Measurements from ENCODE around the gene NUP62.

The NUP62 gene

DNA sequence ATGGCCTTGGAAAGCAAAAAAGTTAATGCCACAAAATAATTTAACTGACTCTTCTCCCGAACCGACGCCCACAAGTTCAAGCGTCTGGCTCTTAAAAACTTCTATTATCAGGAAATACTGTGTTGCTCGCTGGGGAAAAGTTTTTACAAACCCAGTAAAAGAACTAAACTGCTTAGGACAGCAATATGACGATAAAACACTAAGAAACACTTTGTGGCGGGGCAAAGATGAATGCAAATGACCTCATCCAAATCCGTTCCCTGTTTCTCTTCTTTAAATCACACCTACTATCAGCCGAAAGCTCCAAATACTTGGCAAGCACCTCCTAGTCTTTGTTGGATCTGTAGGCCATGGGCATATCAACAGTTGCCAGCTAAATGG, 26.8 kb upstream of the NUP62 start:
- Histone ChIP-seq H3K4me3 (ENCODE audit: low read depth, low read length) (no peak overlapping the region), H3K27me3 (ENCODE audit: control insufficient read depth, insufficient read depth, low read length) (no peaks in the 10 kb centered on the region), H3K36me3 (ENCODE audit: control insufficient read depth, insufficient read depth, low read length) (no peaks in the 10 kb centered on the region), H3K9ac (no peak overlapping the region), H3K79me2 (no peaks in the 10 kb centered on the region), H2AFZ (no peak overlapping the region), H3K9me3 (ENCODE audit: control insufficient read depth, low read length) (no peaks in the 10 kb centered on the region), H3K27ac (no peak overlapping the region), H3K4me2 (ENCODE audit: low read length) (no peak overlapping the region), H3K4me1 (no peaks in the 10 kb centered on the region)
- TF ChIP-seq, protein P1, sequence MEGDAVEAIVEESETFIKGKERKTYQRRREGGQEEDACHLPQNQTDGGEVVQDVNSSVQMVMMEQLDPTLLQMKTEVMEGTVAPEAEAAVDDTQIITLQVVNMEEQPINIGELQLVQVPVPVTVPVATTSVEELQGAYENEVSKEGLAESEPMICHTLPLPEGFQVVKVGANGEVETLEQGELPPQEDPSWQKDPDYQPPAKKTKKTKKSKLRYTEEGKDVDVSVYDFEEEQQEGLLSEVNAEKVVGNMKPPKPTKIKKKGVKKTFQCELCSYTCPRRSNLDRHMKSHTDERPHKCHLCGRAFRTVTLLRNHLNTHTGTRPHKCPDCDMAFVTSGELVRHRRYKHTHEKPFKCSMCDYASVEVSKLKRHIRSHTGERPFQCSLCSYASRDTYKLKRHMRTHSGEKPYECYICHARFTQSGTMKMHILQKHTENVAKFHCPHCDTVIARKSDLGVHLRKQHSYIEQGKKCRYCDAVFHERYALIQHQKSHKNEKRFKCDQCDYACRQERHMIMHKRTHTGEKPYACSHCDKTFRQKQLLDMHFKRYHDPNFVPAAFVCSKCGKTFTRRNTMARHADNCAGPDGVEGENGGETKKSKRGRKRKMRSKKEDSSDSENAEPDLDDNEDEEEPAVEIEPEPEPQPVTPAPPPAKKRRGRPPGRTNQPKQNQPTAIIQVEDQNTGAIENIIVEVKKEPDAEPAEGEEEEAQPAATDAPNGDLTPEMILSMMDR (IDR thresholded peaks at IDR 0.05): no peak

DNA sequence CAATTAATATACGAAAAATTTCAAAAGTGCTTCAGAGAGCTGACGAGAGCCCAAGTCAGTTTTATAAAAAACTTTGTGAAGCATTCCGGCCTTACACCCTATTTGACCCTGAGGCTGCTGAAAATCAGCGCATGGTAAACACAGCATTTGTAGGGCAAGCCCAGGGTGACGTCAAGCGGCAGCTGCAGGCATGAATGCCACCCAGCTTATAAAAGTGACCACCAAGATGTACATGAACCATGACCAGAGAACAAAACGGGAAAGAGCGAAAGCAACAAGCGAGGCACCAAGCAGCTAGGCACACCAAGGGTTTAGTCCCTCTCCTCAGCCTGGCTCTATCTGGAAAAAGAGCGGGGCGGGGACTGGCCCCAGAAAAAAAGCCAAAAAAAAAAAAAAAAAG, 25.6 kb upstream of the NUP62 start:
- H3K27me3 ChIP-seq (ENCODE audit: control insufficient read depth, insufficient read depth, low read length): no peaks in the 10 kb centered on the region
- no peak overlapping the region for H3K4me2 ChIP-seq (ENCODE audit: low read length)
- H3K27ac ChIP-seq: no peak overlapping the region
- no peak overlapping the region for H3K9ac ChIP-seq
- H2AFZ ChIP-seq: no peak overlapping the region
- no peaks in the 10 kb centered on the region for H3K9me3 ChIP-seq (ENCODE audit: control insufficient read depth, low read length)
- no peaks in the 10 kb centered on the region for H3K36me3 ChIP-seq (ENCODE audit: control insufficient read depth, insufficient read depth, low read length)
- H3K79me2 ChIP-seq: no peaks in the 10 kb centered on the region
- no peaks in the 10 kb centered on the region for H3K4me1 ChIP-seq
- no peak overlapping the region for H3K4me3 ChIP-seq (ENCODE audit: low read depth, low read length)
- TF ChIP-seq, protein P1 (IDR thresholded peaks at IDR 0.05): no peak

DNA sequence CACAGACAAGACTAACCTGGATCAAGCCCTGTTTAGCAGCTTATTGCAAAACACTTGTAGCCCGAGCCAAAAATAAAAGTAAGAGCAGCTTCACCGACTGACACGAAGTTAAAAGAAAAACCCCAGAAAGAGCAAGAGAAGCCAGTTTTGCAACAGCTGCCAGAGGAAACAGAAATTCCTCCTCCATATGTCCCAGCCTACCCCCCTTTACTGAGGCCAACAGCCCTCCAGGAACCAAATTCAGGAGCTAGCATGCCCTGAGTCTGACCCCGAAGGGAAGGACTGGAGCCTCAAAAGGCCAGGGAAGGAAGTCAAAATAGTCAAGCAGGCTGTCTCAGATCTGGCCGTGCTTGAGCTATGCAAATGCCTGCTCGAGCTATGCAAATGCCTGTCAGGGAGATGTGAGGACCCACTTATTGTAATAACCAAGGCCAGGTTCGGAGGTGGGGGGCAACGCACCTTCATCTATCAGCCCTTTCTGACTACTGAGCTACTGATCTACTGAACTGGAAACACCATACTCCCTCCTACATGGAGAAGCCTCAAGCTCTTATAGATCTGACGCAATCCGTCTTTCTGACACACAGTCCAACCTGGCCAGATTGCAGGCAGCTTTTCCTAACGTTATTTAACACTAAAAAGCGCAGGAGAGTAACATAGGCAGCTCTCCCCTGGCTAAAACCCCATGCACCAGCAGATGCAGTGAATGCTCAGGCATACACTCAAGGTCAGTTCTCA, 25.0 kb upstream of the NUP62 start:
- Histone ChIP-seq H3K27me3 (ENCODE audit: control insufficient read depth, insufficient read depth, low read length) (no peaks in the 10 kb centered on the region), H3K79me2 (no peaks in the 10 kb centered on the region), H3K9me3 (ENCODE audit: control insufficient read depth, low read length) (no peaks in the 10 kb centered on the region), H3K4me3 (ENCODE audit: low read depth, low read length) (no peak overlapping the region), H2AFZ (peak overlapping the region; percentile 56), H3K27ac (no peak overlapping the region), H3K4me2 (ENCODE audit: low read length) (no peak overlapping the region), H3K4me1 (no peaks in the 10 kb centered on the region), H3K36me3 (ENCODE audit: control insufficient read depth, insufficient read depth, low read length) (no peaks in the 10 kb centered on the region), H3K9ac (no peak overlapping the region)
- TF ChIP-seq, protein P1 (IDR thresholded peaks at IDR 0.05): no peak

DNA sequence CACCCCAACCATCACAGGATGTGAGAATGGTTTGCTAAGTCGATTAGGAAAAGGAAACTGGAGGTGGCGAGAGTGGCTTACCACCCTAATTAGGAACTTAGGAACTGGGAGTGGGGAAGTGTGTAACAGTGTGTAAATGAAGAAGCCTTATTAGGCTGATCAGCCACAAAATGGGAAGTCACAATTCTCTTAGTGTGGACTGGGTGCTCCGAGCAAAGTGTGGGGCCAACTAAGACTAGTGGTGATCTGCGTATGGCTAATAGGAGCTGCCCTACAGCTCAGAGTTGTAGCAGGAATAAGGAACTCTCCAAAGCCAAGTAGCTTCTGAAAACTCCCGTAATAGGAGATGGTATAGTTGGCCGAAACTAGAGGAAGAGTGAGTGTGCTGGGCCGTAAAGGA, 24.1 kb upstream of the NUP62 start:
- no peaks in the 10 kb centered on the region for H3K4me1 ChIP-seq
- no peak overlapping the region for H3K4me3 ChIP-seq (ENCODE audit: low read depth, low read length)
- H2AFZ ChIP-seq: no peak overlapping the region

More for the DNA sequence above, 24.1 kb upstream of the NUP62 start:
- no peaks in the 10 kb centered on the region for H3K36me3 ChIP-seq (ENCODE audit: control insufficient read depth, insufficient read depth, low read length)
- no peaks in the 10 kb centered on the region for H3K79me2 ChIP-seq
- no peaks in the 10 kb centered on the region for H3K9me3 ChIP-seq (ENCODE audit: control insufficient read depth, low read length)
- no peaks in the 10 kb centered on the region for H3K27me3 ChIP-seq (ENCODE audit: control insufficient read depth, insufficient read depth, low read length)
- H3K27ac ChIP-seq: no peak overlapping the region
- H3K9ac ChIP-seq: no peak overlapping the region
- TF ChIP-seq, protein P1 (IDR thresholded peaks at IDR 0.05): no peak
- H3K4me2 ChIP-seq (ENCODE audit: low read length): no peak overlapping the region

Measured in parathyroid adenoma (tissue), 2 donors.